Sigmoid colon (tissue), 4 donors: ENCODE results near the gene SLC24A4.
"Not testable (repeated sequence)": the region's sequence is repeated elsewhere in the genome, so short reads cannot be mapped to it uniquely, and the experiment has no call there.

ENCODE experiments used
- CTCF ChIP-seq, 4 experiments: fragments of 450-650 bp in 3 of 4; fragments of 200-600 bp in 1 of 4; IDR thresholded peaks; one replicate each; pipeline ENCODE4 v1.5.1; 2016 to 2019; ENCODE audit warnings: antibody characterized with exemption in 4 of 4, mild to moderate bottlenecking in 3 of 4, moderate library complexity in 2 of 4
- POLR2A ChIP-seq, 2 donors: fragments of 450-650 bp; IDR thresholded peaks; one replicate each; pipeline ENCODE4 v1.6.1; 2016; ENCODE audit warnings: antibody characterized with exemption in 2 of 2, mild to moderate bottlenecking in 2 of 2, moderate library complexity in 2 of 2
- POLR2AphosphoS5 ChIP-seq, 4 donors: sonication (generic); formaldehyde crosslinking; IDR thresholded peaks; one replicate each; pipeline ENCODE4 v1.6.1; 2017; ENCODE audit warnings: antibody characterized with exemption in 4 of 4

- not testable (repeated sequence) for TF ChIP-seq CTCF, POLR2A, POLR2AphosphoS5 (IDR thresholded peaks at IDR 0.05)
Measured at GRCh38 chr14:92536231-92536630, 213.3 kb downstream of the SLC24A4 start.
